GM19372 (cell line): Measurements from ENCODE around the gene CNPY4.
"Not testable (repeated sequence)": the region's sequence is repeated elsewhere in the genome, so short reads cannot be mapped to it uniquely, and the experiment has no call there.

Experiments
- ATAC-seq: cut with Tn5 transposase; IDR thresholded peaks from one replicate; pipeline ENCODE4 v1.9.1; 2021; ENCODE audit warnings: mild to moderate bottlenecking, low read depth, moderate library complexity; ENCODE audit not compliant: unreplicated experiment

The CNPY4 gene

DNA sequence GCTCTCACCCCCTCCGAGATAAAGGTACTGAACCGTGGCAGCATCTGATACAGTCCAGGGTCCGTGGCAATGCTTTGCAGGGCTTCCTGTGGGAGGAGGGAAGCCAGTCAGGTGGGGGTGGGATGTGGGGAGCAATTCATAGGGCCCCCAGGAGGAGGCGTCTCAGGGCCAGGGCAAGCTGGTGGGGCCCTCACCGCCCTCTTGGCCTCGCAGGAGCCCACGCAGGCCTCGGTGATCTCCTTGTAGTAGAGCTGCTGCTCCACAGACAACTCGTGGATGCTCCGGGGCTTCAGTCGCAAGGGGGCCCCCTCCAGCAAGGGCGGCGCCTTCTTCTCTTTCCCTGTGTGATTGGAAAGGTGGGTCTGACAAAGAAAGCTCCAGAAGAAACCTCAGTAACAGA, 7.5 kb upstream of the CNPY4 start:
- no peak for ATAC-seq

DNA sequence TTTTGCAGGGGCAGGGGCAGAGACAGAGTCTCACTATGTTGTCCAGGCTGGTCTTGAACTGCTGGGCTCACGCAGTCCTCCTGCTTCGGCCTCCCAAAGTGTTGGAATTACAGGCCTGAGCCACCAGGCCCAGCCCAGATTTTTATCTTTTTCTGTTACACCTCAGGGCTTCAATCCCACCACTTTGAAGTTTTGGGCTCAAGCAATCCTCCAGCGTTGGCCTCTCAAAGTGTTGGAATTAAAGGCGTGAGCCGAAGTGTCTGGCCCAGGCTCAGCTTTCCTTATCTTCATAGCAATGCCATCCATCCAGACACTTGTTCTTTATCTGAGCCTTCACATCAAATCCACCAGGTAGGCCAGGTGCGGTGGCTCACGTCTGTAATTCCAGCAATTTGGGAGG, 4.4 kb upstream of the CNPY4 start:
- no peak for ATAC-seq

DNA sequence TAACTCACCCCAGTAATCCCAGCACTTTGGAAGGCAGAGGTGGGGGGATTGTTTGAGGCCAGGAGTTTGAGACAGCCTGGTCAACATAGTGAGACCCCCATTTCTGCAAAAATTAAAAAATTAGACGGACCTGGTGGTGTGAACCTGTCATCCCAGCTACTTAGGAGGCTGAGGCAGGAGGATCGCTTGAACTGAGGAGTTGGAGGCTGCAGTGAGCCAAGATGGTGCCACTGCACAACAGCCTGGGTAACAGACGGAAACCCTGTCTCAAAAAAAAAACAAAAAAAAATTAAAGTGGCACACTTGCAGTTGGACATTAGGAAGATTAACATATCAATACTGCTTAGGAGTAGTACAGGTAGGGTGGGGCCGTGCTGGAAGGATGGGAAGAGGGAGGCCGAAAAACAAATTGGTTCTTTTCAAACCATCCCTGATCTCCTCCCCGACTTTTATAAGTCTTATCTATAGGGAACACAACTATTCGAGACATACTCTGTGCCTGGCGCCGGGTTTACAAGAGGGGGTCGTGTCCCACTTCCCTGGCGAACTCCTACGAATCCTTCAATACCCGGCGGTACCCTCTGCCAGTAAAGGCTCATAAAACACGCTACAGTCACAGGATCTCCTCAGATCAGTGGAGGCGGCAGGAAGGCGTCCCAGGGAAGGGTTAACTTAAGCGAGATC, 904 bp upstream of the CNPY4 start:
- ATAC-seq, result no peak

DNA sequence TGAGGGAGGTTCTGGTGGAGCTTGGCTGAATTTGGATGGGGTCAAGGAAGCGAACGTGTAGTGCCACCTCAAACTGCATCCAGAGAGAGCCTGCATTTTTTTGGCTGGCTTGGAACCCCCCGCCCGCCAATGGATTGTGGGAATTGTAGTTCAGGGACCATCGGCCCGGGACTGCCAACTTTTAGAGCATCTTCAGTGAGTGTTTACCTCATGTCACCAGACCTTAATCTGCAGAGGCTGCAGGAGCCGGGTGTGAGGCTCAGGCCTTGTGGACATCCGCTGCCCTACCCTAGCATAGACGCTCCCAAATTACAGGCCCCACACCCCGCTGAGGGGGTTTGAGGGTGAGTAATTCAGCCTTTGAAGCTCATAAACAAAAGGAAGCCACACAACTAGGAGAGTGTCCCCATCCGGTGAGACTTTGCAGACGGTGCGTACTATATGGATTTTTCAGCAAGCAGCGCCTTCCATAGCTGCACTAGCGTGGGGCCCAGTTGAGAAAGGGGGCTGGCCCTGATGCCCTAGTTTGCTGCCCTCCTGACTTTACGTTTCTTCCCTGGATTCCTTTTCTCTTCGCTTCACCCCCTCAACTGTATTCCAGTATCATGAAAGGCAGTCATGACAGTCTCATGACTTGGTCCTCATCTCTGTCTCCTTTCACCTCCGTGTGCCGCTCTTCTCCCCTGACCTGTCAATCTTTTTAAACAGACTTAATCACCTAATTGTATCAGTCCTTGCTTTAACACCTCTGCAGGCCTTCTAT, 717 bp downstream of the CNPY4 start:
- ATAC-seq, result peak; percentile 8

DNA sequence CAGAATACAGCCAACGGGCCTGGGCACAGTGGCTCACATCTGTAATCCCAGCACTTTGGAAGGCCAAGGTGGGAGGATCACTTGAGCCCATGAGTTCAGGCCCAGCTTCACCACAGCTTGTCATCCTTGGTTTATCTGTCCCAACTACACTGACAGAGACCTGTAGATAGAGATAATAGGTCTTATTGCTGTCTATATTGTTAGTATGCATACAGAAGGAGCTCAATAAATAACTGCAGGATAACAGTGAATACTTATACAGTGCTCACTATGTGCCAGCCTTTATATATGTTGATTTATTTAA, 1.3 kb downstream of the CNPY4 start:
- no peak for ATAC-seq

DNA sequence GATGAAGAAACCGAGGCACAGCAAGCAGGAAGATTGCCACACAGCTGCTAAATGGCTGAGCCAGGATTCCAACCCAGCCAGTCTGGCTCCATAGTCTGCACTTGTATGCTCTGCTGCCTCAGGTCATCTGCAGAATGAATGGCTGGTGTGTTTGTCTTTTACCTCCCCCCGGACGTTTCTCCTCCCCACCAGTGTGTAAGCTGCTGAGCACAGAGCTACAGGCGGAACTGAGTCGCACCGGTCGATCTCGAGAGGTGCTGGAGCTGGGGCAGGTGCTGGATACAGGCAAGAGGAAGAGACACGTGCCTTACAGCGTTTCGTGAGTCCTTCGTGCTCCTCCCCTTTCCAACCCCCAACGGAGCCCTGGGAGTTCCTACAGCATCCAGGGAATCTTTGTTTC, 2.6 kb downstream of the CNPY4 start:
- ATAC-seq, result no peak

DNA sequence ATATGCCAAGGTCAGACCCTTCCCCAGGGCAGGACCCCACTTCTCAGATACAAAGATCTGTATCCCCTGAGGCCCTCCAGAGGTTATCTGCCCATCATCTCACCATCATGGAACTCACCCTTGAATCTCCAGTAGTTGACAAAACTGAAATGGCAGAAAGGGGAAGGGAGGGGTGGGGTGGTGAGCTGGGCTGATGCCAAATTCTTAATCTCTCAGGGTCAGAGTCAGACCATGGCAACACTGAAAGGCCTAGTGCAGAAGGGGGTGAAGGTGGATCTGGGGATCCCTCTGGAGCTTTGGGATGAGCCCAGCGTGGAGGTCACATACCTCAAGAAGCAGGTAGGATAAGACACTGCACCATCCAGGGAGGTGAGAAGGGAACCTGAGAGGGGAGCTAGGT, 3.1 kb downstream of the CNPY4 start:
- no peak for ATAC-seq

DNA sequence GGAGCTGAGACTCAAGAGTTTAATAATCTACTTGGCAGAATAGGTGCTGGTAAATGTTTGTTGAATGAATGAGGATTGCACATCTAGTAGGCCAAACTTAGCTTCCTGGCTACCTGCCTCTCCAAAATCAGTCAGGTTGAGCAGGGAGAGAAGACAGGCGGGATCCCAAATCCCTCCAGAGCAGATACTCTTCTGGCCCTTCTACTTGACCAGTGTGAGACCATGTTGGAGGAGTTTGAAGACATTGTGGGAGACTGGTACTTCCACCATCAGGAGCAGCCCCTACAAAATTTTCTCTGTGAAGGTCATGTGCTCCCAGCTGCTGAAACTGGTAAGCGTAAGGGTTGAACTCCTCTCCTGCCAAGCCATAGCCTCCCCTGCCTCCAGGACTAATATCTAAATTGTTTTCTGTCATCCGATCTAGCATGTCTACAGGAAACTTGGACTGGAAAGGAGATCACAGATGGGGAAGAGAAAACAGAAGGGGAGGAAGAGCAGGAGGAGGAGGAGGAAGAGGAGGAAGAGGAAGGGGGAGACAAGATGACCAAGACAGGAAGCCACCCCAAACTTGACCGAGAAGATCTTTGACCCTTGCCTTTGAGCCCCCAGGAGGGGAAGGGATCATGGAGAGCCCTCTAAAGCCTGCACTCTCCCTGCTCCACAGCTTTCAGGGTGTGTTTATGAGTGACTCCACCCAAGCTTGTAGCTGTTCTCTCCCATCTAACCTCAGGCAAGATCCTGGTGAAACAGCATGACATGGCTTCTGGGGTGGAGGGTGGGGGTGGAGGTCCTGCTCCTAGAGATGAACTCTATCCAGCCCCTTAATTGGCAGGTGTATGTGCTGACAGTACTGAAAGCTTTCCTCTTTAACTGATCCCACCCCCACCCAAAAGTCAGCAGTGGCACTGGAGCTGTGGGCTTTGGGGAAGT, 5.1 kb downstream of the CNPY4 start:
- no peak for ATAC-seq

DNA sequence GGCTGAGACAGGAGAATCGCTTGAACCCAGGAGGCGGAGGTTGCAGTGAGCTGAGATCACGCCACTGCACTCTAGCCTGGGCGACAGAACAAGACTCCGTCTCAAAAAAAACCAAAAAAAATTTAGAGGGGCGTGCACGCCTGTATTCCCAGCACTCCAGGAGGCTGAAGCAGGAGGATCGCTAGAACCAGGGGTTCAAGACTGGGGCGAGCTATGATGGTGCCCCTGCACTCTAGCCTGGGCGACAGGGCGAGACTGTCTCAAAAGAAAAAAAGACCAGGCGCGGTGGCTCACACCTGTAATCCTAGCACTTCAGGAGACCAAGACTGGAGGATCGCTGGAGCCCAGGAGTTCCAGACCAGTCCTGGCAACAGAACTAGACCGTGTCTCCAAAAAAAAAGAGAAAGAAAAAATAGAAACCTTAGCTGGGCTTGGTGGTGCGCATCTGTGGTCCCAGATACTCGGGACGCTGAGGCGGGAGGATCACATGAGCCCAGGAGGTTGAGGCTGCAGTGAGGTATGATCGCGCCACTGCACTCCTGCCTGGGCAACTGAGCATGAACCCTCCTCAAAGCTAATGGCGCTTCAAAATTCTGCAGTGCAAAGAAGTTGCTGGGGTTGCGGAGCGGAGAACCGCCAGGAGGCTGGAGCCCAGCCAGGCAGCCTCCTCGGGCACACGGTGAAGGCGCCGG, 7.0 kb downstream of the CNPY4 start:
- no peak for ATAC-seq

DNA sequence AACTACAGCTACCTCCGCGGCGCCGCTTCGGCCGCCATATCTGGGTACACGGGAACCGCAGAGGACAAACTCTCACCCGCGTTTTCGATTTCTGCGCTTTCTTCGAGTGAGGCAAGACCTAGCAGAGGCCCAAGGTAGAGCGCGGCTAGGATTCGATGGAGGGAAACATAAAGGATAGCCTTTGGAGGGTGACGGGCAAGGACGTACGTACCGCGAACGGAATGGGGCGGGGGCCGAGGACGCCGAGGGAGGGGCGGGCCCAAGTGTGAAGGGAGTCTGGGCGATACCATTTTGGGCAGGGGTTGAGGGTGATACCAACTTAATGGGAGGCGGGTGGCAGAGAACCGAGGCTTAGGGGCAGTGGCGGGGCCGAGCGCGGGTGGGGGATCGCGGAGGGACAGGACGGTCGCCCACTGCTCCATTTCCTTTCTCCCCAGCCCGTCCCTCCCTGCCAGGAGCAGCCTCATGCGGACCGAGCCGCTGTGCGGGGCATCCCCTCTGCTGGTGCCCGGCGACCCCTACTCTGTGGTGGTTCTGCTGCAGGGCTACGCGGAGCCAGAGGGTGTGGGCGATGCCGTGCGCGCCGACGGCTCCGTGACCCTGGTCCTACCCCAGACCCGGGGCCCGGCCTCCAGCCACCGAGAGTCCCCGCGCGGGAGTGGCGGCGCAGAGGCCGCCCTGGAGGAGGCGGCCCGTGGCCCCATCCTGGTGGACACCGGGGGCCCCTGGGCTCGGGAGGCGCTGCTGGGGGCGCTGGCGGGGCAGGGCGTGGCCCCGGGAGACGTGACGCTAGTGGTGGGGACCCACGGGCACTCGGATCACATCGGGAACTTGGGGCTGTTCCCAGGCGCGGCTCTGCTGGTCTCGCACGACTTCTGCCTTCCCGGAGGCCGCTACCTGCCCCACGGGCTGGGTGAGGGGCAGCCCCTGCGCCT, 7.8 kb downstream of the CNPY4 start, which contains the start of gene MBLAC1:
Gene MBLAC1 (plus strand): TSS at position 37 of the 935 bp plus-strand sequence. CDS start 429 bp downstream, at position 466.
- ATAC-seq, result peak; percentile 56

DNA sequence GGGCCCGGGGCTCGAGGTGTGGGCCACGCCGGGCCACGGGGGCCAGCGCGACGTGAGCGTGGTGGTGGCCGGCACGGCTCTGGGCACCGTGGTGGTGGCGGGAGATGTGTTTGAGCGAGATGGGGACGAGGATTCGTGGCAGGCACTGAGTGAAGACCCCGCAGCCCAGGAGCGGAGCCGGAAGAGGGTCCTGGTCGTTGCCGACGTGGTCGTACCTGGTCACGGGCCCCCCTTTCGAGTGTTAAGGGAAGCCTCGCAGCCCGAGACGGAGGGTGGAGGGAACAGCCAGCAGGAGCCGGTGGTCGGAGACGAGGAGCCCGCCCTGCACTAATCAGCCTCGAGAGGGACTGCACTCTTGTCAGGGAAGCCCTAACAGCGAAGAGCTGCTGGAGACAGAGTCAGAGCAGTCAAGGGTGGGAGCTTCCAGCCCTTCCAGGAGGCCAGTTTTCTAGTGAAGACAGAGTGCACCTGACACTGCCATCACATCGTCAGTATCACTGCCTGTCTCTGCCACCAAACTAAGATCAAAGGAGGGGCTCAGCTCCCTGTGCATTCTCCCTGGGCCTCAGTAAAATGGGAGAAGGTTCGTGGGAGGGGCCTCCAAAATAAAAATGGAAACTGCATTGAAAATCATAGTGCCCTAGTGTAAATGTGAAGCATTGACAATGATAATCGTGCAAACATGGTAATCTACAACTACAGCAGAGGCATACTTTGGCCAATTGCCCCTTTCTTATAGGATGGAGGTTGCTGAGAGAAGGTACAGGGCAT, 8.6 kb downstream of the CNPY4 start:
- no peak for ATAC-seq

DNA sequence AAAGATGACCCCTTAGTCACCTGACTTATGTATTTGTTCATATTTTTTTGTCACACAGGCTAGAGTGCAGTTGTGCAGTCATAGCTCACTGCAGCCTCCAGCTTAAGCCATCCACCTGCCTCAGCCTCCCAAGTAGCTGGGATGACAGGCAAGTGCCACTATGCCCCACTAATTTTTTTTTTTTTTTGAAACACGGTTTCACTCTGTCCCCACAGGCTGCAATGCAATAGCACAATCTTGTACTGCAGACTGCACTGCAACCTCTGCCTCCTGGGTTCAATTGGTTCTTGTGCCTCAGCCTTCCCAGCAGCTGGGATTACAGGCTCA, 9.2 kb downstream of the CNPY4 start:
- ATAC-seq, result no peak

DNA sequence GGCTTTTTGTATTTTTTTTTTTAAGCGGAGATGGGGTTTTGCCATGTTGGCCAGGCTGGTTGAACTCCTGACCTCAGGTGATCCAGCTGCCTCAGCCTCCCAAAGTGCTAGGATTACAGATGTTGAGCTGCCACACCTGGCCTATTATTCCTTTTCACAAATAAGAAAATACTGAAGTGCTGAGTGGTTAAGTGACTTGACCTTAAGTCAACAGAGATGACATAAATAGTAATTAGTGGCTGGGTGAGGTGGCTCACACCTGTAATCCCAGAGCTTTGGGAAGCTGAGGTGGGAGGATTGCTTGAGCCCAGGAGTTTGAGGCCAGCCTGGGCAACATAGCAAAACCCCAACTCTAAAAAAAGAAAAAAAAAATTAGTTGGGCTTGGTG, 10.8 kb downstream of the CNPY4 start:
- ATAC-seq, result not testable (repeated sequence)

DNA sequence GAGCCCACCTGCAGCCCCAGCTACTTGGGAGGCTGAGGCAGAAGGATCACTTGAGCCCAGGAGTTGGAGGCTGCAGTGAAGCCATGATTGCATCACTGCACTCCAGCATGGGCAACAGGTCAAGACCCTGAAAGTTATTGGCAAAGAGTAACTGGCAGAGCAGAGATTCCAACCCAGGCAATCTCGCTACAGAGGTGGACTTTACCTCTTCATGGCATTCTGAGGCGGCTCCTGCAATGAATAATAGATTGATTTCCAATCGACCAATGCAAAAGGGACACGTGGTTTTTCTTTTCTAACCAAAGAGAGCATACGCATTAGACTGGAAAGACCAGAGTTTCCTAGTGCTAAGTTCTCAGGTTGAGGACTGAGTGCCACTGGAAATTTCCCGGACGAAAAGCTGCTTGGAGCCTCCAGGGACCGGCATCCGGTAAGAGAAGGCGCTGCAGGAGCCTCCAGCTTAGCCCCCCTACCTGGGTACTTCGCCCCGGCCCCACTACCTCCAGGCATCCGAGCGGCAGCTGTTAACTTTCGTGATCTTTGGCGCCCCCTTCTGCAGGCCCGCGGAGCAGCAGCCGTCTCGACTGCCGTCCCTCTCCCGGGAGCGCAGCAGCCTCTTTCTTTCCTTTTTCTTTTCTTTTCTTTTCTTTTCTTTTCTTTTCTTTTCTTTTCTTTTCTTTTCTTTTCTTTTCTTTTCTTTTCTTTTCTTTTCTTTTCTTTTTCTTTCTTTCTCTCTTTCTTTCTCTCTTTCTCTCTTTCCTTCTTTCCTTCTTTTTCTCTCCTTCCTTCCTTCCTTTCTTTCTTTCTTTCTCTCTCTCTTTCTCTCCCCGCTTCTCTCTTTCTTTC, 11.4 kb downstream of the CNPY4 start:
- ATAC-seq, result no peak

DNA sequence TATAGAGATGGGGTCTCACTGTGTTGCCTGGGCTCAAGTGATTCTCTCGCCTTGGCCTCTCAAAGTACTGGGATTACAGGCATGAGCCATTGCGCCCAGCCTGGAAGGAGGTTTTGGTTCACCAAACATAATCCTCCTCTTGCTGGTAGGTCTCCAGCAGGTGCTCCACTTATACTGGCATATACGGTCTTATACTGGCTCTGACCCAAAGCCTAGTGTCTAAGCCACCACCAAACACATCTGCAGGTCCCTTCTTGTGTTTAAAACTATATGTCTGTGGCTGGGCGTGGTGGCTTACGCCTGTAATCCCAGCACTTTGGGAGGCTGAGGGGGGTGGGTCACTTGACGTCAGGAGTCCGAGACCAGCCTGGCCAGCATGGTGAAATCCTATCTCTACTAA, 12.7 kb downstream of the CNPY4 start:
- ATAC-seq, result no peak

DNA sequence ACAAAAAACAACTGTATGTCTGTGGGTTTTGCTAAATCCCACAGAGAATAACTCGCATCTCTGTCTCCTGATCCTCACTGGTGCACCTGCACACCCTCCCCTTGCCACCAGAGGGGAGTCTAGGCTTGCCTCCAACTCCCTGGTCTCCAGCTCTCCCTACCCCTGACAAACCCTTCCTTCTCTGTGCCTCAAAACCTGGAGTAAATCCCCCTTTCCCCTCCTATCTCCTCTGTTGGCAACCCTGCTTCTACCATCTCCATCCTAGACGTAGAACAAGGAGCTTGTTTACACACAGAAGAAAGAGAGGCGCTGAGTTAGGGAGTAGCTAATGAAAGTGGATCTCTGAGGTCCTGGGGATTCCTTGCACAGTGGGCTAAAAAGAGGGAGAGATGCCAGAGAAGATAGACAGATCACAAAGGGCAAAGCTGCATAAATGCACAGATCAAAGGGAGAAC, 13.3 kb downstream of the CNPY4 start:
- peak; percentile 53 for ATAC-seq

DNA sequence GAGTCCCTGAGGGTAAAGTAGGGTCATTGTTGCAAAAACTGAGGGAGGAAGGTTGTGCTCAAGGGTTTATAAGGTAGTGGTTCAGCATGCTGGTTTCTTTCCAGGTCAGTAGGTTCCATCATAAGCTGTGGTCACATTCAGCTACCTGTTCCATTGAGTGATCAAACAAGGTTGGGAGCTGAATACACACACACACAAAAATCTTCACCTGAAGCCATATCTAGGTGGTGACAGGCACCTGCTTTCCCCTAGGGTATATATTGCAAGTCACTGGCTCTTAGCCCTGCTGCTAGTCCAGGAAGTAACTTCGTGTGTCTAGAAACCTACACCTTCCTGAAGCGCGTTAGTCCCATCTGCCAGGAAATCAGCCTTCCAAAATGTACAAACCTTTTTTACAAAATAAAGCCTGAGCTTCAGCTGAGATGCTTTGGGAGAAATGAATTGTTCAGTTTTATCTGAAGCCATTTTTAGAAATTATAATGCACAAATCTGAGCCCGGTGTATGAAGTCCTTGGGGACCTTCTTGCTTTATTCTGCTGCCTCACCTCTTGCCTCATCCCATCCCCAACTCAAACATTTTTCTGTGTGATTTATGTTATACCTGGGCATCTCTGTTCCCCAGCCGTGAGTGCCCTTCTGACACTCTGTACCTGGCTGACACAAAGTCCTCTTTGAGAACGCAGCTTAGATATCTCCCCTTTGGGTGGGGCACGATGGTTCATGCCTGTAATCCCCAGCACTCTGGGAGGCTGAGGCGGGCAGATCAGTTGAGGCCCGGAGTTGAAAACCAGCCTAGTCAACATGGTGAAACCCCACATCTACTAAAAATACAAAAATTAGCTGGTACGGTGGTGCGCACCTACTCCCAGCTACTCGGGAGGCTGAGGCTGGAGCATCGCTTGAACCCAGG, 18.7 kb downstream of the CNPY4 start:
- ATAC-seq, result no peak
